SJSA1 (cell line): Measurements from ENCODE around the gene RPL15. TPM values are rescaled to one million over a fixed set of nuclear protein-coding genes. Genes with fewer than 3 reads are reported as not detected.

Source experiments
- DNase-seq, 2 experiments: peaks; one replicate each; pipeline ENCODE4 v3.0.0-alpha.2; 2015 to 2020; ENCODE audit warnings: low spot score in 2 of 2, low read depth in 1 of 2
- H3K27ac ChIP-seq: fragments of 250-450 bp; sonication (Bioruptor Pico); 2 replicates; pipeline ENCODE4 v1.5.1; 2020; ENCODE audit warnings: mild to moderate bottlenecking, moderate library complexity
- H3K27me3 ChIP-seq: fragments of 250-450 bp; sonication (Bioruptor Pico); replicated peaks from 2 replicates; pipeline ENCODE4 v1.5.1; 2020; ENCODE audit warnings: mild to moderate bottlenecking, moderate library complexity
- H3K36me3 ChIP-seq: fragments of 250-450 bp; sonication (Bioruptor Pico); 2 replicates; pipeline ENCODE4 v1.5.1; 2020; ENCODE audit warnings: mild to moderate bottlenecking
- H3K4me1 ChIP-seq: fragments of 250-450 bp; sonication (Bioruptor Pico); replicated peaks from 2 replicates; pipeline ENCODE4 v1.6.1; 2021; ENCODE audit warnings: mild to moderate bottlenecking
- H3K4me3 ChIP-seq: fragments of 250-450 bp; sonication (Bioruptor Pico); 2 replicates; pipeline ENCODE4 v1.5.1; 2020; ENCODE audit warnings: mild to moderate bottlenecking
- H3K9me3 ChIP-seq: fragments of 250-450 bp; sonication (Bioruptor Pico); replicated peaks from 2 replicates; pipeline ENCODE4 v1.5.1; 2020; ENCODE audit warnings: mild to moderate bottlenecking
- total RNA-seq: library from RNA; depleted of rRNA; stranded (reverse); fragments of >200 nt; shearing (Covaris generic); gene quantifications from 2 replicates; pipeline ENCODE4 v1.2.3, GENCODE V29; 2014

The RPL15 gene
- total RNA-seq, 1 experiment from 2014 or later, result 1,877 TPM

DNA sequence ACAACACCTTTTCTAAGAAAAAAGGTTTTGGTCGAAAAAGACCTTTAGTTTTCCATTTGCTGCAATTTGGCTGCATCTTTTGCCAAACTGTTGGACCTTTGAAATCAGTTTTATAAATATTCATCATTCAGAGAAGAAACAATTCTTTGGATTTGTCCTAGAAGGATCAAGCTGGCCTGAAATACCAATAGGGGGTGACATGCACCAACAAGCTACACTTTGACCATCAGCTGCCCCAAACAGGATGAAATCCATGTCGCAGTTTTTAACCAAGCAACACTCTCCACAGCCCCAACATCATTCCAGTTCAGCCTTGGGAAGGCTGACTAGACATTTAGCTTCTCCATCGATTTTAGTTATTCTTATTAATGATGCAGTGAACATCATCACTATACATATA lies 9.8 kb downstream of the RPL15 start:
- Histone ChIP-seq H3K9me3 (no peaks in the 10 kb centered on the region), H3K4me3 (no peak overlapping the region), H3K4me1 (no peaks in the 10 kb centered on the region), H3K27ac (no peak overlapping the region), H3K36me3 (peaks cover 4% of the 10 kb centered on the region; the same call in 1 of the 2 replicates), H3K27me3 (no peaks in the 10 kb centered on the region)
- no peak for DNase-seq

DNA sequence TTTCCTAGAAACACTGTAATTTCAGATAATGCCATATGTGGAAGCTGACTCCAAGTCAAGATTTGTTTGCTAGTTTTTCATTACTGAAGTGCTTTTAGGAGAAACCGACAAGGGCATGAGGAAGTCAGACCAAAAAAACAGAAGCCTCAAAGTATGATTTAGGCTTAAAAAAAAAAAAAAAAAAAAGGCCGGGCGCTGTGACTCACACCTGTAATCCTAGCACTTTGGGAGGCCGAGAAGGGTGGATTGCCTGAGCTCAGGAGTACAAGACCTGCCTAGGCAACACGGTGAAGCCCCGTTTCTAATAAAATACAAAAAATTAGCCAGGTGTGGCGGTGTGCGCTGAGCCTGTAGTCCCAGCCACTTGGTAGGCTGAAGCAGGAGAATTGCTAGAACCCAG lies 11.6 kb downstream of the RPL15 start:
- H3K4me3 ChIP-seq, result no peak overlapping the region
- H3K9me3 ChIP-seq, result no peaks in the 10 kb centered on the region
- H3K36me3 ChIP-seq, result no peaks in the 10 kb centered on the region
- no peak overlapping the region for H3K27ac ChIP-seq
- H3K4me1 ChIP-seq, result no peaks in the 10 kb centered on the region
- no peaks in the 10 kb centered on the region for H3K27me3 ChIP-seq
- DNase-seq, result no peak

DNA sequence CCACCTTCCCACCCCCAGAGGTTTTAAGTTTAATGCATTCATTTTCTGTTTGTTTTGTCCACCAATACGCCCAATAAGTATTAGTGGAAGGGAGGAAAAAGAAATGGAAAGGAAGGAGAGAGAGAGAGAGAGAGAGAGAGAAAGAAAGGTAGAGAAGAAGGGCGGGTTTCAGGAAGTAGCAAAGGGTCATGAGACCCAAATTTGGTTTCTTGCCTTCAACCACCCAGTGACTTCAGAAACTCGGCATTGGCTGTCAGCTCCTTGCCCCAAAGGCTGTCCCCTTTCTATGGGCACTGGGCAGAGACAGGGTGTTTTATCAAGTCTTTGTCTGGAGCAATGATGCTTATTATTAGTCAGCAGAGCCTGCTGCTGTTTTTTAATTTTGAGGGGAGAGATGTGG lies 14.7 kb downstream of the RPL15 start:
- Histone ChIP-seq H3K4me1 (no peaks in the 10 kb centered on the region), H3K4me3 (no peak overlapping the region), H3K27ac (no peak overlapping the region), H3K9me3 (no peaks in the 10 kb centered on the region), H3K27me3 (no peaks in the 10 kb centered on the region), H3K36me3 (no peaks in the 10 kb centered on the region)
- no peak for DNase-seq

DNA sequence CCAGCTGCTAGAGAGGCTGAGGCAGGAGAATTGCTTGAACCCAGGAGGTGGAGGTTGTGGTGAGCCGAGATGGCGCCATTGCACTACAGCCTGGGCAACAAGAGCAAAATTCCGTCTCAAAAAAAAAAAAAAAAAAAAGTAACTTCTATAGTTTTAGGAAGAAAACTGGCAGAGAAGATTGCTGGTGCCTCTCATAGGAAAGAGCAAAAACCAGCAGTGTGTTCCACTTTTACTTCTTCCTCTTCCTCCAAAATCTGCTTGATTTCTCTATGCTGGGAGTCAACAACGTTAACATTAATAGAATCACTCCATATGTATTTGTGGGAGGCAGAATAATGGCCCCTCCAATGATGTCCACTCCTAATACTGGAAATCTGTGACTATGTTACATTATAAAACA lies 15.6 kb downstream of the RPL15 start:
- Histone ChIP-seq H3K4me1 (no peaks in the 10 kb centered on the region), H3K27ac (no peak overlapping the region), H3K9me3 (no peaks in the 10 kb centered on the region), H3K27me3 (no peaks in the 10 kb centered on the region), H3K4me3 (no peak overlapping the region), H3K36me3 (no peaks in the 10 kb centered on the region)
- DNase-seq, result no peak

DNA sequence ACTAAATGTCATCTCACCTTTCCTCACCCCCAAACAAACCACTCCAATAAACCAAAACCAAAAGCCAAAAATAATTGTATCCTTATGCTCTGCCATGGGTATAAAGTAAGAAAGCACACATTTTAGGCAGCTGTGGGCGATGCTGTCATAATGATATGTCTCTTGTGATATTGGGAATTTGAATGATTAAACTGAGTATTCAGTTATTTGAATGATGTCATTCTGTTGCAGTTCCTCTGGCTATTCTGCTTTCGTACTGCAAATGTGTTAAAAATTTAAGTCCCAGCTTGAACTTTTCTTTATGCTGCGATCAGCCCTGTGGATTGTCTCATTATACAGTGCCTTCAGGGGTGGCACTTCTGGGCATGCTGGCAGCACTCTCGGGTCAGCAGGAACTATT lies 17.3 kb downstream of the RPL15 start:
- H3K4me3 ChIP-seq, result no peak overlapping the region
- no peak overlapping the region for H3K27ac ChIP-seq
- H3K36me3 ChIP-seq, result no peaks in the 10 kb centered on the region
- H3K9me3 ChIP-seq, result no peaks in the 10 kb centered on the region
- H3K4me1 ChIP-seq, result no peaks in the 10 kb centered on the region
- no peak for DNase-seq
- H3K27me3 ChIP-seq, result no peaks in the 10 kb centered on the region

DNA sequence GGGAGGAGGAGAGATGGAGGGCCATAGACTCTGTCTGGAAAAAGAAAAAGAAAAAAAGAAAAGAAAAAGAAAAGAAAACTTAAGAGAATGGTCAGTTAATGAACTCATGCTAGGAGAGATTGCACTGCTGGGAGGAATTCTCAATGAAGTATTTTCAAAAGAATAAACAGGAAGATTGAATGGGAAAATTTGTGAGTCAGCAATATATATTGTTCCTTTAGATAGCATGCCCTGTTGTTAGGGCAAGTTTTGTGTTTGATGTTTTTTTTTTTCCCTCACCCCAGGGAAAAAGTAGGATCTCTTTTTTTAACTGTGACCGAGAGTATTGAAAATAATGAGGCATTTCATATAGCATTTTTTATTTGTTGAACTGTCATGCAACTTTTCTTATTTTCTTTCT lies 20.4 kb downstream of the RPL15 start:
- no peaks in the 10 kb centered on the region for H3K36me3 ChIP-seq
- no peak for DNase-seq
- H3K4me1 ChIP-seq, result peaks cover 3% of the 10 kb centered on the region
- H3K27me3 ChIP-seq, result no peaks in the 10 kb centered on the region
- no peak overlapping the region for H3K27ac ChIP-seq
- H3K4me3 ChIP-seq, result no peak overlapping the region
- H3K9me3 ChIP-seq, result no peaks in the 10 kb centered on the region

DNA sequence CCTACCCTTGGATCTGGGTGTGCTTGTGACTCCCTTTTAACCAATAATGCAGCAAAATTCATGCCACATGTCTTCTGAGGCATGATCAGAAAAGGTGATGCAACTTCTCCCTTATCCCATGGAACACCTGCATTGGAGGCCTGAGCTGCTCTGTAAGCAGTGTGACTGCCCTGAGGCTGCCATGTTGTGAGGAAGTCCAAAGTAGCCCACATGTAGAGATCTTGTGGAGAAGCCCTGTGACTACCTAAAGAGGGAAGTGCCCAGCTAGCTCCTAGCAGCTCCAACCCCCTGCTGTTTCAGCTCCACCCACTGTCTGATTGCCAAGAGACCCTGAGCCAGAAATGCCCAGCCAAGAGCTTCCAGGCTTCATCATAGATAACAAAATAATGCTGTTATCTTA lies 21.8 kb downstream of the RPL15 start:
- Histone ChIP-seq H3K9me3 (no peaks in the 10 kb centered on the region), H3K4me3 (no peak overlapping the region), H3K27me3 (no peaks in the 10 kb centered on the region), H3K27ac (no peak overlapping the region), H3K4me1 (peaks cover 11% of the 10 kb centered on the region), H3K36me3 (no peaks in the 10 kb centered on the region)
- DNase-seq, result no peak

DNA sequence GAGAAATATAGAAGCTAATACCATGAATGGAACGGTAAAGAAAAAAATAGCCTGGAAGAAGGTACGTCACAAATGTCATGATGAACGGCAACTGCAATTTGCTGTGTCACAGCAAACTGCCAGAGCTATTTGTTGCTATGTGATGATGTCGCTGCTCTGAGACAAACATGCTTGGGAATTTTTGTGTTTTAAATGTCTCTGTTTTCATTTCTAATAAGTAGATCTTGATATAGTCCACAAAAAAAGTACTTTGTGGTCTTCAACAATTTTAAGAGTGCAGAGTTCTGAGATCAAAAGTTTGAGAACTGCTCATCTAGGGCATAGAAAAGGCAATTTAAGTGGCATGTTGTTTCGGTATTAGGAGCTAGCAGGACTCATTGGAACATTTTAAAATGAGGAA lies 23.8 kb downstream of the RPL15 start:
- Histone ChIP-seq H3K27ac (no peak overlapping the region), H3K36me3 (peaks cover 6% of the 10 kb centered on the region; the same call in 1 of the 2 replicates), H3K9me3 (no peaks in the 10 kb centered on the region), H3K27me3 (no peaks in the 10 kb centered on the region), H3K4me1 (peaks cover 15% of the 10 kb centered on the region), H3K4me3 (no peak overlapping the region)
- DNase-seq, result no peak

DNA sequence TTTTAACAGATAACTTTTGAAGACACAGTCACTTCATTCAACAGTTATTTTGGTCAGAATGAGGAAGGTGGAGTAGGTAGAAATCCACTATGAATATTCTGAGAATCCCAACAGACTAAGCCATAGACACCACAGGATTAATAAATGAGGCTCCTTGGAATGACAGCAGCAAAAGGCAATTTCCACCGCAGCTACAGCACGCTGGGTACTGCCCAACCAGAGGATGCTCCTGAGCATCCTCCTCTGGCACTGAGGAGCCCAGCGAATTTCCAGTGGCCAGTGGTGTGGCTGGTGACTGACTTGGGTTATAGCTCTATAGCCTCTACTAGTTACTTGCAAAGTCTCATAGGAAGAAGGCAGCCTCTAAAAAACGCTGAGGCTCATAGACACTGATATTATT lies 24.5 kb downstream of the RPL15 start:
- Histone ChIP-seq H3K9me3 (no peaks in the 10 kb centered on the region), H3K4me1 (peaks cover 18% of the 10 kb centered on the region), H3K4me3 (no peak overlapping the region), H3K36me3 (peaks cover 11% of the 10 kb centered on the region), H3K27me3 (no peaks in the 10 kb centered on the region), H3K27ac (no peak overlapping the region)
- DNase-seq, result no peak

DNA sequence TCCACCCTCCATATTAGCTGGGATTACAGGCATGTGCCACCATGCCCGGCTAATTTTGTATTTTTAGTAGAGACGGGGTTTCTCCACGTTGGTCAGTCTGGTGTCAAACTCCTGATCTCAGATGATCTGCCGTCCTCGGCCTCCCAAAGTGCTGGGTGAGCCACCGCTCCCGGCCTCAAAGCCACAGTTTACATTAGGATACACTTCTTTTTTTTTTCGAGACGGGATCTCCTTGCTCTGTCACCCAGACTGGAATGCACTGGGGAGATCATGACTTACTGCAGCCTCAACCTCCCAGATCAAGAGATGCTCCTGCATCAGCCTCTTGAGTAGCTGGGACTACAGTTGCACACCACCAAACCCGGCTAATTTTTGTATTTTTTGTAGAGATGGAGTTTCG lies 25.6 kb downstream of the RPL15 start:
- DNase-seq, result peak; percentile 59 to 62

DNA sequence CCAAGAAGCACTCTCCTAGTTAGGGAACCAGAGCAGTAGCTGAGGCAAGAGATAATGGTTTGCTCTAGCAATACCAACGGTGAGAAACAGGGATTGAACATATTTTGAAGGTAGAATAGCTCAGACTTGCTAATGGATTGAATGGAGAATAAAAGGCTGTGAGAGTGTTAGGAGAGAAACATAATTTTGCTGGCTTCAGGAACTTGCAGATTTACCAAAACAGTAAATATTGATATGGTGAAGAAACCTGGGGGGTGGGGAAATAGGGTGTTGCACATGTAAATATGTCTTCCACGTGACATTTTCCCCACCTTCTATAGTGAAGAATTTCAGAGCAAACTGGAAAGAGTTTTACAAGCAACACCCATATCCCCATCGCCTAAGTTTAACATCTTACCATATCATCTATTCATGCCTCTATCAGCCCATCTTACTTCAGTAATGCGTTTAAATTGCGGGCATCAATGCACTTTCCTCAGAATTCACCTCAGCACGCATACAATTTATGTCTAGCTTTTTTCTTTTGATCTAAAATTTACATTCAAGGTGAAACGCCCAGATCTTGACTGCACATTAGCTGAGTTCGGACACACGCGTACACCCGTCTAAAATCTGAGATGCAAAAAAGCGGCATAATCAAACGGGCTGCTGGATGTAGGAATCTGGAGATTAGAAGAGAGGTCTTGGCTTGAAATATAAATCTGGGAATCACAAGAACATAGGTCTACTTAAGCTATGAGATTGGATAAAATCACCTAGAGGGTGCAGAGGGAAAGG lies 27.3 kb downstream of the RPL15 start:
- H3K27ac ChIP-seq, result no peak overlapping the region
- peaks cover 24% of the 10 kb centered on the region for H3K36me3 ChIP-seq
- H3K9me3 ChIP-seq, result no peaks in the 10 kb centered on the region
- peaks cover 37% of the 10 kb centered on the region for H3K4me1 ChIP-seq
- peak overlapping the region; percentile 81; the same call in 1 of the 2 replicates for H3K4me3 ChIP-seq
- H3K27me3 ChIP-seq, result no peaks in the 10 kb centered on the region
- no peak for DNase-seq

More for the DNA sequence above, 25.6 kb downstream of the RPL15 start:
- Histone ChIP-seq H3K4me3 (no peak overlapping the region), H3K4me1 (peaks cover 25% of the 10 kb centered on the region), H3K27ac (no peak overlapping the region), H3K9me3 (no peaks in the 10 kb centered on the region), H3K36me3 (peaks cover 14% of the 10 kb centered on the region), H3K27me3 (no peaks in the 10 kb centered on the region)

DNA sequence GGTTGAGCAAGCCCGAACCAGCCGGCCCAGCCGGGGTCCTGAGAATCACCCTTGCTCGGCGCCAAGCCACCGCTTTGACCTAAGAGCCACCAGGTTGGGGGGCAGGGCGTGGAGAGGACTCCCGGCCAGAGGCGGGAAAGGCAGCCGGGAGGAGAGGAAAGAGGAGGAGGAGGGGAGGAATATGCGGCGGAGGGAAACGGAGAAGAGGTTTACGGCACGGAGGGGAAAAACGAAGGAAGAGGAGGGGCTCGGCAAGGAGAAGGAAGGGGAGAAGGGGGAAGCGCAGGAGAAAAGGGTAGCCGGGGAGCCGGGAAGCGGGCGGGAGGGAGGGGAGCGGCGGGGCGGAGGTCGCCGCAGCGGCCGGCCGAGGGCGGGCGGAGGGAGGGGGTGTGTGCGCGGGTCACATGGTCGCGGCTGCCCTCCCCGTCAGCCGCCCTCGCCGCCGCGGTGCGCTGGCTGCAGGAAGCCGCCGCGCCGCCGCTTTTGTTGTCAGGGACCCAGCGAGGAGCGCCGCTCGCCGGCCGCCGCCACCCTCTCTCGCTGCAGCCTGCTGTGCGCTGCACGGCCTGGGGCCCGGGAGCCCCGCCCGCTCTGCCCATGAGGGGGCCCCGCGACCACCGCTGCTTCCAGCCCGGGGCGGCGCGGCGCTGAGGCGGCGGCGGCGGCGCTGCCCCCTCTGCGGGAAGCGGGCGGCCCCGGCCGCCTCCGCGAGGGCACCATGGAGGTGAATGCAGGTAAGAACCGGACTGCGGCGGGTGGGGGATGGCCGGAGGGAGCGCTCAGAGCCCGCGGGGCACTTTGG lies 28.1 kb downstream of the RPL15 start, which contains the start of gene NR1D2:
Gene NR1D2 (plus strand): TSS at position 426 of the 802 bp plus-strand sequence. CDS start 293 bp downstream, at position 719.
- Histone ChIP-seq H3K4me1 (peaks cover 45% of the 10 kb centered on the region), H3K27me3 (no peaks in the 10 kb centered on the region), H3K27ac (peak within 1 kb of the TSS; percentile 93), H3K4me3 (peak within 1 kb of the TSS; percentile 81), H3K36me3 (peaks cover 29% of the 10 kb centered on the region), H3K9me3 (no peaks in the 10 kb centered on the region)
- DNase-seq, result peak; percentile 79 to 82

DNA sequence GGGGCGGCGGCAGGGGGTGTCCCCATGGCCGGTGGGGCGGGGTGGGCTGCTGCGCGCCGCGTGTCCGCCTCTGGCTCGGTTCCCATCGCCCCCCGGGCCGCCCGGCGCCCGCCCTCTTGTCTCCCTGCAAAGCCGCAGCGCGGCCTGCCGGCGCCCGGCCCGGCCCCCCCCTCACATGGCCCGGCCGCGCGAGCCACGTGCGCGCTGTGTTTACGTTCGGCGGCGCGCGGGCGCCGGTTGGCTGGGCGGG lies 28.7 kb downstream of the RPL15 start:
- Histone ChIP-seq H3K36me3 (peaks cover 31% of the 10 kb centered on the region), H3K27ac (peak overlapping the region; percentile 93), H3K9me3 (no peaks in the 10 kb centered on the region), H3K4me1 (peaks cover 50% of the 10 kb centered on the region), H3K27me3 (no peaks in the 10 kb centered on the region), H3K4me3 (peak overlapping the region; percentile 81)
- no peak for DNase-seq

DNA sequence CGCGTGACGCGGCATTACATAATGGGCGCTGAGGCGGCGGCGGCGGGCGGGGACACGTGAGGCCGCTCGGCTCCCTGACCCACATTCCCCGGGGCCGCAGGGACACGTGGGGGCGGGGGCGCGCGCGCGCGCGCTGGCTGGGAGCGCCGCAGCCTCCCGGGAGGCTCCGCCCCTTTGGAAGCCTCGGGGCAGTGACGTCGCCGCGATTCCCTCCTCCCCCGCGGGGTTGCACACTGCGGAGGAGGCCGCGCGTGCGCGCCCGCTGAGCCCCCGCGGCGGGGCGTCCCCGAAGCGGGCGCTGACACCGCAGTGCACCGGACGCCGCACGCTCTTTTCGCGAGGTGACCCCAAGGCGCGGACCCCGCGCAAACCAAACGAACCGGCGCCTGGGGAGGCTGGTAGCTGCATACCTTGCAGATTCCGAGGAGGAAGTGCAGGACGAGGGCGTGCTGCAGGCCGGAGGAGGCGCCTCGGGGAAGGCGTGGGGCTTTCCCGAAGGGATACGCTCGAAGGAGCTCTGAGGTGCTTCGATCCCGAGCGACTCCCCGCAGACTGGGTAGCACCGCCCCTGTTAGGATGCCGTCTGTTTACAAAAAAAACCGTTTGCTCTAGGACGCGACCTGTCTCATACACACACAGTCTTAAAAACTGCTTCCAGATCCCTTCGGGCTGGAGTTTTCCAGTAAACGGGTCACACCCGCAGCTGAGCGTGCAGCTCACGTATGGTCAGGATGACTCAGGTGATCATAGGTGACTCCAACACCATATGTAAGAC lies 29.2 kb downstream of the RPL15 start:
- peak; percentile 95 to 99 for DNase-seq
- H3K9me3 ChIP-seq, result no peaks in the 10 kb centered on the region
- H3K36me3 ChIP-seq, result peaks cover 31% of the 10 kb centered on the region
- peak overlapping the region; percentile 93 for H3K27ac ChIP-seq
- H3K27me3 ChIP-seq, result no peaks in the 10 kb centered on the region
- peak overlapping the region; percentile 81 for H3K4me3 ChIP-seq
- peaks cover 50% of the 10 kb centered on the region for H3K4me1 ChIP-seq
